ENCODE results near the gene MCM3AP. TPM values are rescaled to one million over a fixed set of nuclear protein-coding genes. Genes with fewer than 3 reads are reported as not detected.
"Not testable (repeated sequence)": the region's sequence is repeated elsewhere in the genome, so short reads cannot be mapped to it uniquely, and the experiment has no call there.

MCM3AP gene
- total RNA-seq, 1 donor: 64.8 TPM

- Histone ChIP-seq H3K27ac (ENCODE audit: low read depth, low read length) (no peak overlapping the region), H3K36me3 (ENCODE audit: insufficient read depth, low read length) (peaks cover 3% of the 10 kb centered on the region), H3K9me3 (ENCODE audit: low read depth, low read length) (no peaks in the 10 kb centered on the region), H3K4me2 (ENCODE audit: insufficient read depth, low read length) (no peak overlapping the region), H4K20me1 (ENCODE audit: insufficient read depth, low read length) (no peaks in the 10 kb centered on the region), H3K27me3 (ENCODE audit: insufficient read depth, low read length) (no peaks in the 10 kb centered on the region), H3K4me1 (ENCODE audit: insufficient read depth, low read length) (no peaks in the 10 kb centered on the region), H3K79me2 (ENCODE audit: insufficient read depth, low read length) (no peaks in the 10 kb centered on the region), H3K4me3 (ENCODE audit: insufficient read depth, low read length) (no peak overlapping the region), H2AFZ (ENCODE audit: low read length) (no peak overlapping the region)
- no peak for TF ChIP-seq CTCF (IDR thresholded peaks at IDR 0.05; ENCODE audit: extremely low read depth, low read depth, low read length)
- no peak for DNase-seq (ENCODE audit: insufficient read length, low spot score, missing footprints)
These were observed 26.2 kb upstream of the MCM3AP start for GRCh38 chr21:46311568-46311967.

GRCh38 chr21:46310260-46310659 is 24.8 kb upstream of the MCM3AP start:
- H3K4me2 ChIP-seq (ENCODE audit: insufficient read depth, low read length); H3K9me3 ChIP-seq (ENCODE audit: low read depth, low read length); H3K4me3 ChIP-seq (ENCODE audit: insufficient read depth, low read length); H3K79me2 ChIP-seq (ENCODE audit: insufficient read depth, low read length); H3K36me3 ChIP-seq (ENCODE audit: insufficient read depth, low read length); H3K4me1 ChIP-seq (ENCODE audit: insufficient read depth, low read length); H4K20me1 ChIP-seq (ENCODE audit: insufficient read depth, low read length); H2AFZ ChIP-seq (ENCODE audit: low read length); DNase-seq (ENCODE audit: insufficient read length, low spot score, missing footprints); H3K27ac ChIP-seq (ENCODE audit: low read depth, low read length); H3K27me3 ChIP-seq (ENCODE audit: insufficient read depth, low read length): not testable (repeated sequence)

- H3K79me2 ChIP-seq (ENCODE audit: insufficient read depth, low read length): no peaks in the 10 kb centered on the region
- H3K4me3 ChIP-seq (ENCODE audit: insufficient read depth, low read length): no peak overlapping the region
- no peak for TF ChIP-seq CTCF (IDR thresholded peaks at IDR 0.05; ENCODE audit: extremely low read depth, low read depth, low read length)
- no peak overlapping the region for H3K27ac ChIP-seq (ENCODE audit: low read depth, low read length)
- H4K20me1 ChIP-seq (ENCODE audit: insufficient read depth, low read length): no peaks in the 10 kb centered on the region
- H3K9me3 ChIP-seq (ENCODE audit: low read depth, low read length): no peaks in the 10 kb centered on the region
- no peaks in the 10 kb centered on the region for H3K4me1 ChIP-seq (ENCODE audit: insufficient read depth, low read length)
- H3K4me2 ChIP-seq (ENCODE audit: insufficient read depth, low read length): no peak overlapping the region
- H2AFZ ChIP-seq (ENCODE audit: low read length): no peak overlapping the region
- peak; percentile 31 for DNase-seq (ENCODE audit: insufficient read length, low spot score, missing footprints)
- H3K27me3 ChIP-seq (ENCODE audit: insufficient read depth, low read length): no peaks in the 10 kb centered on the region
- H3K36me3 ChIP-seq (ENCODE audit: insufficient read depth, low read length): peaks cover 14% of the 10 kb centered on the region
These were observed 23.0 kb upstream of the MCM3AP start for GRCh38 chr21:46308431-46308830.

- H3K79me2 ChIP-seq (ENCODE audit: insufficient read depth, low read length): no peaks in the 10 kb centered on the region
- H2AFZ ChIP-seq (ENCODE audit: low read length): no peak overlapping the region
- H3K27ac ChIP-seq (ENCODE audit: low read depth, low read length): no peak overlapping the region
- peak; percentile 55 for DNase-seq (ENCODE audit: insufficient read length, low spot score, missing footprints)
- H3K9me3 ChIP-seq (ENCODE audit: low read depth, low read length): no peaks in the 10 kb centered on the region
- no peak for TF ChIP-seq CTCF (IDR thresholded peaks at IDR 0.05; ENCODE audit: extremely low read depth, low read depth, low read length)
- H3K4me3 ChIP-seq (ENCODE audit: insufficient read depth, low read length): no peak overlapping the region
- H3K4me2 ChIP-seq (ENCODE audit: insufficient read depth, low read length): no peak overlapping the region
- no peaks in the 10 kb centered on the region for H3K27me3 ChIP-seq (ENCODE audit: insufficient read depth, low read length)
- H3K4me1 ChIP-seq (ENCODE audit: insufficient read depth, low read length): no peaks in the 10 kb centered on the region
- H4K20me1 ChIP-seq (ENCODE audit: insufficient read depth, low read length): no peaks in the 10 kb centered on the region
- peaks cover 14% of the 10 kb centered on the region for H3K36me3 ChIP-seq (ENCODE audit: insufficient read depth, low read length)
These were observed 22.2 kb upstream of the MCM3AP start for GRCh38 chr21:46307625-46308024.
